ENCODE results near the gene TMEM156.

TMEM156 gene, protein sequence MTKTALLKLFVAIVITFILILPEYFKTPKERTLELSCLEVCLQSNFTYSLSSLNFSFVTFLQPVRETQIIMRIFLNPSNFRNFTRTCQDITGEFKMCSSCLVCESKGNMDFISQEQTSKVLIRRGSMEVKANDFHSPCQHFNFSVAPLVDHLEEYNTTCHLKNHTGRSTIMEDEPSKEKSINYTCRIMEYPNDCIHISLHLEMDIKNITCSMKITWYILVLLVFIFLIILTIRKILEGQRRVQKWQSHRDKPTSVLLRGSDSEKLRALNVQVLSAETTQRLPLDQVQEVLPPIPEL

DNA sequence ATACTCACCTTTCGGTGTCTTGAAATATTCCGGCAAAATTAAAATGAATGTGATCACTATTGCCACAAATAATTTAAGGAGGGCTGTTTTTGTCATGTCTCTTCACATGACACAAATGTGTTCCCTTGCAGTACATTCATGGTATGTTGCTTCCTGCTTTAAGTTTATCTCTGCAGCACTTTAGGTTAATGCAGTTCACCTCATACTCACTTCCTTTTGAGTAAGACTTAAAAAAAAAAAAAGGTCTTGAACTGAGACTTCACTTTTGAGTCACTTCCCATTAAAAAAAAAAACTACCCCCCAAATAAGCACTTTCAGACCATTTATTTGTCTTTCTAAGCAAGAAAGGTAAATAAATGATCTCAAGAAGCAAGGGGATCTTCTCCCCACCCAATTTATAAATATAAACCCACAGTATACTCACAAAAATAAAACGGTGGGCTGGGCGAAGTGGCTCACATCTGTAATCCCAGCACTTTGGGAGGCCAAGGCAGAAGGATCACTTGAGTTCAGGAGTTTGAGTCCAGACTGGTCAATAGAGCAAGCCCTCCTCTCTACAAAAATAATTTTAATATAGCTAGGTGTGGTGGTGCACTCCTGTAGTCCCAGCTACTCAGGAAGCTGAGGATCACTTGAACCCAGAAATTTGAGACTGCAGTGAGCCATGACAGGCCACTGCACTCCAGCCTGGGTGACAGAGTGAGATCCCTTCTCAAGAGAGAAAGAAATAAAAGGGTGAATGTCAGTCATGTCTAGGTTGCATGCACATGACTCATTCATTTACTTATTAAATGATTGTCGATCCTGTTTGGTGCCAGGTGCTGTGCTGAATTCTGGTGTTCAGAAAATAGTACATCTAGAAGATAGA, at the start of gene TMEM156:
Gene TMEM156 (minus strand): TSS at position 192 of the 868 bp plus-strand sequence. CDS start 96 bp downstream, at position 96.
- DNase-seq = peak; percentile 52

DNA sequence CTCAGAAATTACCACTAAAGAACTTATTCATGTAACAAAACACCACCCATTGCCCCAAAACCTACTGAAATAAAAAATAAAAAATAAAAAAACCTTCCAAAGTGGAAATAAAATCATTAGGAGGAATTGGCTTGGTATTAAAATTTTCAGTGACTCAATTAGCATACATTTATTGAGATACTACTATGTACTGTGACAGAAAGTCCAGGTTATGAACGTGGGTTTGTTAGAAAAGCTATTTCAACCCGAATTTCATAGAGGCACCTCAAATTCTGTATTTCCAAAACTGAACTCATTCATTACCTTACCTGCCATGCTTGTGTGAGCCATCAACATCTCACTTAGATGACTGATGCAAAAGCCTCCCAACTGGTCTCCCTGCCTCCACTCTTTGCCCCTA, 46.6 kb upstream of the TMEM156 start:
- no peak for DNase-seq

DNA sequence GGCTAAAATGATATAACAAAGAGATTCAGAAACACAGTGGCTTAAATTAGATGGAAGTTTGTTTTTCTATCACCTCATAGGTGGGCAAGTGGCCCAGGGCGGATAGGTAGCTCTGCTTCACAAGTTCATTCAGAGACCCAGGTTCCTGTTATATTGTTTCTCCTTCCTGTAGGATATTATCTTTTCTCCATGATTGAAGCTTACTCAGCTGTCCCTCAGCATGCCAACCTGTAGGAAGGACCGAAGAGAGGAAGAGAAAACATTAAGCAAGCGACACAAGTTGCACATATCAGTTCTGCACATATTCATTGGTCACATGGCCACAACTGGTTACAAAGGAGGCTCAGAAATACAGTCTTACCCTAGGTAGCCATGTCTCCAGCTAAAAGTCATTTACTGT, 36.7 kb upstream of the TMEM156 start:
- no peak for DNase-seq

DNA sequence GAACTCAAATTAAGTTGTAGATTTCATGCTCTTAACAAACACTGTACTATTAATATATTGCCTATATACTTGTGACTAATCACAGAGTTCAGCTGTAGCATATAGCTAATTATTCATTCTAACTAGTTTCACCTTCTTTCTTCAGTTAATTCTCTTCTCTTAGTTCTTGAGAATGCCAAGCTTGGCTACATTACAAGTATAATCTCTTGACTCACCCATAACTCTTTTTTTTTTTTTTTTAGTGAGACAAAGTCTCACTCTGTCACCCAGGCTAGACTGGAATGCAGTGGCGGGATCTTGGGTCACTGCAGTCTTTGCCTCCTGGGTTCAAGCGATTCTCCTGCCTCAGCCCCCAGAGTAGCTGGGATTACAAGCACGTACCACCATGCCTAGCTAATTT, 35.2 kb upstream of the TMEM156 start:
- DNase-seq = no peak

DNA sequence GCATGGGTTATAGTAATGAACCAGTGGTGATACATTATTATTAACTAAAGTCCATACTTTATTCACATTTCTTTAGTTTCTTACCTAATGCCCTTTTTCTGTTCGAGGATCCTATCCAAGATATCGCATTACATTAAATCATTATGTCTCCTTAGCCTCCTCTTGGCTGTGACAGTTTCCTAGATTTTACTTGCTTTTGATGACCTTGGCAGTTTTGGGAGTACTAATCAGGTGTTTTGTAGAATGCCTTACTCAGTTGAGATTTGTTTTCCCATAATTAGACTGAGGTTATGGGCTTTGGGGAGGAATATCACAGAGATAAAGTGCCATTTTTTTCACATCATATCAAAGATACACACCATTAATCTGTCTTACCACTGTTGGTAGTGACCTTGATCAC, 34.8 kb upstream of the TMEM156 start:
- DNase-seq = no peak

DNA sequence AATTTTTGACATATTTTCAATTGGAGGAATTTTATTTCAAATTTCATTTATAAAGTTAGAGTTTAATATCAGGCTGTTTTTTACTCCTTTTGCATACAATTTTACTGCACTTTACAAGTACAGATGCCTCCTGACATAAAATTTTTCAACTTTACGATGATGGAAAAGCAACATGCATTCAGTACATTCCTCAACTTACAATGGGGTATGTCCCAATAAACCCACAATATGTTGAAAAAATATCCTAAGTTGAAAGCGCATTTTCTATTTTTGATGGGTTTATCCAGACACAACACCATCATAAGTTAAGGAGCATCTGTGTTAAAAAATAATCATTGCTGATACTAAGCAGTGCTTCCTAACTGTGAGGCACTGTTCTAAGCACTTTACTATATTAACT, 34.2 kb upstream of the TMEM156 start:
- no peak for DNase-seq

DNA sequence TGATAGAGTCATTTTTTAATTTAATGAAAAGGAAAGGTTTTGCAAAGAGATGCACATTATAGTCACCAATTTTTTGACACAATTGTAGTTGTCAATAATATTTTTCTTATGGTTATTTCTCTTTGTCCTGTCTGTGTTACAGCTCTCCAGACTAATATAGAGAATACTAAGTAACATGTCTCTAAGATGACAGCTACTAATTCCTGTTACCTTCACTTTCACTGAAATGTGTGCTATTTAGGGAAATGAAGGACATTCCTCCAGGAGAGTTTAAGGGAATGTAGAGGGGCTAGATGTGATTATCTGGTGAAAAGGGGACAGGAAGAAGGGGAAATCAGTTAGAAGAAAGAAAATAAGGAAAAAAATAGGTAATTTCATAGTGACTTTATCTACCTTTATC, 31.2 kb upstream of the TMEM156 start:
- no peak for DNase-seq

DNA sequence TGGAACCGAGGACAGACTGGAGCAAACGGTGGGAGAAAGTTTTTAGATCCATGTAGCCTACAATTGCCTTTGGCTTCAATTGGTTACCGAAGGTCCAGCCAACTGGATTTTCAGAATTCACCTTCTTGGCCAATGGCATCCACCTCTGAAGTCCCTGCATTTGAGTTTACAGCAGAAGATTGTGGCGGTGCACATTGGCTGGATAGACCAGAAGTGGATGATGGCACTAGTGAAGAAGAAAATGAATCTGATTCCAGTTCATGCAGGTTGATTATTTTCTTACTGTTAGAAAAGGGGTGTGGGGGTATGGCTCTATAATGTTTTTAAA, 30.5 kb upstream of the TMEM156 start:
- no peak for DNase-seq

DNA sequence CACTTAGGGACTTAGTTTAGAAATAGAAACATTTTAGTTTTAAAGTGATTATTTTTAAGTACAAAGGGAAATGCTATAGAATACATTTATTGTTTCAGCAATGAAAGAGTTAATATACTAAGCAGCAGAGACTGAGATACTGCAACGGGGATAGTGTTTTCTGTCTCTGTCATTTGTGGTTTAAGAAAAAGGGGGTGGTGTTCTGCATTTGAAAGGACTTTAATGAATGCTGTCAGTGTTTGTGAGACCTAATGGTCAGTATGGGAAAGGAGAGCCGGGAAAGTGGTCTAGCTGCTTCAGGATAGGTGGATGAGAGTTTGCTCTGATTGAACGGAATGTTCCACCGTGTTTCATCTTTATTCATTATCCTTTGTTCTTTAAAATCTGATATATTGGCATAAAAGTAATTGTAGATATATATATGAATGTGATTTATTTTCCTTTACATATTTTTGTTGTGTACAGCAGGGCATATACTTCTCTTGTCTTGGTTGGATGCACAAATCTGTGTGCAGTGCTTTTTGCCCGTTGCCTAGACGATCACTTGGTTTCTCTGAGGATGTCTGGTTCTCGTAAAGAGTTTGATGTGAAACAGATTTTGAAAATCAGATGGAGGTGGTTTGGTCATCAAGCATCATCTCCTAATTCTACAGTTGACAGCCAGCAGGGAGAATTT, 30.0 kb upstream of the TMEM156 start, which contains the start of gene KLHL5:
Gene KLHL5 (plus strand): TSS at position 139 of the 676 bp plus-strand sequence. CDS start 421 bp downstream, at position 560.
- no peak for DNase-seq

DNA sequence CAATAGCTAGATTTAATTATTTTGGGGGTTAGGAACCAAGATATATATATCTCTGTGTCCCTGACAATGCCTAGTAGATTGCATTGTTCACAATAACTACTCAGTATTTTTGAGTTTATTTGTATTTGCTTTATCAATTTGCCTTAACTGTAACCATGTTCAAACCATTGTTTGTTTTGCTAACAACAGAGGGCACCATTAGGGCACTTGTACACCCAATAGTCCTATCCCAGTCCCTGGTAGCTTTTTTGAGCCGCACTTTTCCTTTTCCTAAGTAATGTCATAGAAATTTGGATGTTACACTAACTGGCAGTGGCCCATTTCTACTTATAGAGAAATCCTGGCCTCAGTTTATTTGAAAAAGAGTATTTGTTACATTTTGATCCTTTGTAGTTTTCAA, 29.2 kb upstream of the TMEM156 start:
- no peak for DNase-seq

DNA sequence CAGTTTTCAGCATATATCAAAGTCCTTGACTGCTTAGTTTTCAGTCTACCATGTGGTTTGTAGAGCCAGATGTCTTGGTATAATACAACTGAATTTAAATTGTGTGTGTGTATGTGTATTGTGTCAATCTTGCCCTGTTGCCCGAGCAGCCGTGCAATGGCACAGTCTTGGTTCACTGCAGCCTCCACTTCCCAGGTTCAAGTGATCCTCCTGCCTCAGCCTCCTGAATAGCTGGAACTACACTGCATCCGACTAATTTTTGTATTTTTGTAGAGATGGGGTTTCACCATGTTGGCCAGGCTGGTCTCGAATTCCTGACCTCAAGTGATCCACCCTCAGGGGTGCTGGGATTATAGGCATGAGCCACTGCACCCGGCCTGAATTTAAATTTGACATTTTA, 23.8 kb upstream of the TMEM156 start:
- no peak for DNase-seq

DNA sequence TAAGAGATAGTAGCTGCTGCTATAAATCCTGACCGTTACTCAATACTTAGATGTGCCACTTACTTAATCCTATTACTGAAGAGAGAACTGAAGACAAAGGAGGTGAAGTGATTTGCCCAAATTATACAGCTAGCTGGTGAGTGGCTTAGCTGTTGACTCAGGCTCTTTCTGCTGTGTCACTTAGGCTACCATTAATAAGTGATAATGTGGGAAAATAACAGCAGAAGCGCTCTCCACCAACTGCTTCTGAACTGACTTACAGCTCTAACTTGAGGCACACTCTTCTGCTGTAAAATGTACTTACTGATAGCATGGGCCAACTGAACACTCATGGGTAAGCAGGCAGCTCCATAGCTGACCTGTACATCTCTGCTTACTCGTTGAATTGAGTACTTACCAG, 22.3 kb upstream of the TMEM156 start:
- no peak for DNase-seq

DNA sequence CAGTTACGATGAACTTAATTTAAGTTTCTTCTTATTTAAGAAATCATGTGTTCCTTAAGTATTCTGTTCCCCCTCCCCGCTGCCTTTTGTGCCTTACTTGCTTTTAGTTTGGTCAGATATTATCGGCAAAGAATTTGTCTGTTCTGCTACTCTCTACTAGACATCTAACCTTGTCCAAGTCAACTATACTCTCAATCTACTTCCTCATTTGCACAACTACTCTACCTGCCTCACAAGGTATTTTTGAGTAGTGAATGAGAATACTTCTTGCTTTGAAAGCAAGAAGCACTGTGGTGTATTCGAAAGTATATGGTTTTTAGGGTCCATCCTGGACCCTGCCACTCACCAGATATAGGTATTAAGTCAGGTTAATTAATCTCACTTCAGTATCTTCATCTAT, 21.8 kb upstream of the TMEM156 start:
- no peak for DNase-seq

DNA sequence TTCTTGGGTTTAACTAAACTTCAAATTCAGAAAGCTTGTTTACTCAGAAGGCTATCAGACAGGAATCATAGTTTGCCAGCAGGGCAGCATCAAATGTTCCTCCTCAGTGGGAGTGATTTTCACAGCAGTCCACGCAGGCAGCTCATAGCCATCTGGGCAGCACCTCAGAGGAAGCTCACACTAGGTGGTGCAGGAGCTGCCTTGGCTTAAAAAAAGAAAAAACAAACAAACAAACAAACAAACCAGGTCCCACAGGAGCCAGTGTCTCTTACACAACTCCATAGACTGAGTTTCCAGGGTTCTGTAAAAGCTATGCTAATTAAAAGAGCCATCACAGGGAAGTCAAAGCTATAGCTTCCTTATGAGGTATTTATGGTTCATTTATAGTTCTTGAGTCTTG, 19.3 kb upstream of the TMEM156 start:
- no peak for DNase-seq

DNA sequence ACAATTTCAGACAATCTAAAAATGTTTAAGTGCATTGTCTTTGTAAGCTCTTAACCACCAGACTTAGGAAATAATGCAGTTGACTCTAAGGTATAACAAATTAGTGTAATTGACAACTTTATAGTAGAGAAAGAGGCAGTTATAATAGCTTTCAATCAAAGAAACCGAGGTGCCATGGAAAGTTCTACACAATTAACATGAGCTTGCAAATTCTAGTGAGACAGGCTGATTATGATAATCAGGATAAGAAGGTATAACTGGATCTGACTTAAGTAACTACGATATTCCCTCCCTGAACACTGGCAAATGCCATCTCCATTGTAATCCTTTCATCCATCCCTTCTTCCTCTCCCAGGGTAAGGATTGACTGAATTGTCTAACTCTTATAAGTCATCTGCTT, 18.4 kb upstream of the TMEM156 start:
- DNase-seq = no peak

DNA sequence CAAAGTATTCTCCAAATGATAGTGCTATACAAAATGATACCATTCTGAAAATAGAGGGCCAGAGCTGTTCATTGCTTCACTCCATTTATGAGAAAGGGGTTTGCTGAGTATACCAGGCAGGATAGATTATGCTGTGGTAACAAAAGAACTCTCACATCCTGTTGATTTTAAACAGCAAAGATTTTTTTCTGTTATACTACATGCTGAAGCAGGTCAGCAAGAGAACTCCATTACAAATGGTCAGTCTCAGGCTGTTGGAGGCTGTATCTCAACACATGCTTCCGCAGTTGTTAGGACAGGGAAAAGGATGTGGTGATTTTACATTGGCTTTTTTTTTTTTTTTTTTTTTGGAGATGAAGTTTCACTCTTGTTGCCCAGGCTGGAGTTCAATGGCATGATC, 16.1 kb upstream of the TMEM156 start:
- no peak for DNase-seq

DNA sequence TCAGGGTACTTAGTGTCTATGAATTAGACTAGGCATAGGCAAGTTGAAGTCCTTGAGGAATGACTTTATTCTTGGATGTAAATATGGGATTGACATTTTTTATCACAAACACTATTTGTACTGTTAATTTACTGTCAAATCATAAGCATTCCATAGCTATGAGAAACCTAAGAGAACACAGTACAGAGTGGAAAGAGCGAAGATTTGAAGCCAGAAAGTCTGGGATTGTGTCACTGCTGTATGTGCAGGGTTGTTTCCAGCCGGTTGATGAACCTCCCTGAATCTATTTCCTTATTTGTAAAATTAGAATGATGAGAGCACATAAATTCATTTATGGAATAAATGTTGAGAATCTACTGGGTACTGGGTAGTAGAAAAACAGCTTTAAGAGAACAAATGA, 15.5 kb upstream of the TMEM156 start:
- peak; percentile 45 for DNase-seq

DNA sequence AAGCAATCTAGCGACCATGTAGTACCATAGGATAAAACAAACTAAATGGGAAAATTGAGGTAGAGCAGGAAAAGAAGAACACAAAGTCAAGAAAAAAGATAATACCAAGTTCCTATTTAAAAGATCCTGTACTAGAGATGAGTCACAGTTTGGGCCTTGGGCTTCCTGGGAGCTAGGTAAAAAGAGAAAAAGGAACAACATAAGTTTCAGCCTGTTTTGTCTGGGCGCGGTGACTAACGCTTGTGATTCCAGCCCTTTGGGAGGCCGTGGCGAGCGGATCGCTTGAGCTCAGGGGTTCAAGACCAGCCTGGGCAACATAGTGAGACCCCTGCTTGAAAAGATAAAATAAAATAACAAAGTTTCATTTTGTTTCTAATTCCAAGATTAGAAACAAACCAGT, 14.0 kb upstream of the TMEM156 start:
- DNase-seq = peak; percentile 37

DNA sequence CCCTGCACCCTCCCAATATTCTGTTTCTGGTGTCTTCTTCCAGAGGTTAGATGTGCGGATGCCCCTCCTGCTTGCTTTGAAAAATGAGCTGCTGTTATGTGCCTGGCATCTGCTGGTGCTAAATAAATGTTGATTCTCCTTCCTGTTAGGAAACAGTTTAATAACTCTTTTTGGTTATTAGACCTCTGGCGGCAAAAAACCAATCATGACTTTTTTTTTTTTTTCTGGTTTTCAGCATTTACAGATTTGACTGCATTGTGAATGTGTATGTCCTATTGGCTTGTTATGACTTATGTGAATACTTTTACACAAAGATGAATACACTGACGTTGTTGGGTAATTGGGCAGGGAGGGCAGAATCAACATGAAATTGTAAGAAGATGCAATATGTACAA, 13.6 kb upstream of the TMEM156 start:
- peak; percentile 17 for DNase-seq

DNA sequence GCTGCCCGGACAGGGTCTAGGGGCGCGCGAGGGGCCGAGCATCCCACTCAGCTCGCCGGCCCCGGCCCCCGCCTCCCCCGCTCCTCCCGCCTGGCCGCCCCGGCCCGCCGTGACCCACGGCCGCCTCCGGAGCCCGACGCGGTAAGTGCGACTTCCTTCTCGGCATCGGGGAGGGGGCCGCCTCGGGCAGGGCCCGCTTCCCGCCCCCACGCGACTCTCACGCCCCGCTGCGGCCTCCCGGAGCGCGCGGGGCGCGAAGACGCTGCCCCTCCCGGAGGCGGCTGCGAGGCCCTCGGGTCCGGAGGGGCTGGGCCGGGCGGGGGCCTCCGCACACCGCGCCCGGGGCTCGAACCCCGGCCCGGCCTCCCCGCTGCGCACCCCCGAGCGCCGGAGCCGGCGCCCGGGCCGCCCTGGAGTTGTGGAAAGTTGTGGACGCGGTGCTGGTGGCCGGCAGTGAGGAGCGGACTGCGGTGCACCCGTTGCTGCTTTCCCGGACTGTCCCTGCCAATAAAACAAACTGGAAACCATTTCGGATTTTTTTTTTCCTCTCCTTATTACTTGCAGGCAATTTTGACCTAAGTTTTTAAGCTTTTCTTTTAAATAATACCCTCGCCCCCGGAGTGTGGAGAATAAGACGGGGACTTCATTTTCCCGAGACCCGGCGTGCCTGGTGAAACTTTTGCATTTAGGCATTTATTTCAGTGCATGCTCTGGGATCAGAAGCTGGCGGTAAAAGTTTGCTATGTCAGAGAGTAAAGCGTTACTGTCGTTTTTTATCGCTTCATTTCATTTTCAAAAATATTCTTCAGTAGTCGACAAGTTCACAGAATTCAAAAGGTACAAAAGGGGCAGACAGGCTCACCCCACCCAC, 13.0 kb upstream of the TMEM156 start:
- DNase-seq = peak; percentile 43

DNA sequence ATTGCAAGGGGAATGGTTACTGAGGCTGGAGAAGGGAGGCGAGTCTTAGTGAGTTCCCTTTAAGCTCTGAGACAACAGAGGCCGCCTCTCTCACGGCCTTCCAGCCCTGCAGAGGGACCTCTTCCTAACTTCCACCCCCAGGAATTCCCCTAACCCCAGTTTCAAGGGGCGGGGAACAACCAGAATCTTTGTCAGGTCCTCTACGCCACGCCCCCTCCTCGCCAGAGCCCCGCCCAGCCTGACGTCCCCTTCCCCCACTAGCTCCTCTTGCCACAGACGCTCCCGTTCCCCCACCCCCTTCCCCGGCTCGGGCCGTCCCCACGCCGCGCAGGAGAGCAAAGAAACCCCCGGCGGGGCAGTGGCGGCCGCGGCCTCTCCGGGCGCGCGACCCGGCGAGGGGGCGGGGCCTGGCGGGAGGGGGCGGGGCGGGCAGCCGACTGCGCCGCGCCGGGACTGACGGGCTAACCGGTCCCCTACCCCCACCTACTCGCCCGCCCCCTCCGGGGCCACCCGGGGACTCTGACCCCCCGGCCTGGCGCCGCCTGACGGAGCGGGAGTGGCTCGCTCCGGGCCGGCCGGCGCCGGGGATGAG, 12.3 kb upstream of the TMEM156 start:
- DNase-seq = peak; percentile 93

DNA sequence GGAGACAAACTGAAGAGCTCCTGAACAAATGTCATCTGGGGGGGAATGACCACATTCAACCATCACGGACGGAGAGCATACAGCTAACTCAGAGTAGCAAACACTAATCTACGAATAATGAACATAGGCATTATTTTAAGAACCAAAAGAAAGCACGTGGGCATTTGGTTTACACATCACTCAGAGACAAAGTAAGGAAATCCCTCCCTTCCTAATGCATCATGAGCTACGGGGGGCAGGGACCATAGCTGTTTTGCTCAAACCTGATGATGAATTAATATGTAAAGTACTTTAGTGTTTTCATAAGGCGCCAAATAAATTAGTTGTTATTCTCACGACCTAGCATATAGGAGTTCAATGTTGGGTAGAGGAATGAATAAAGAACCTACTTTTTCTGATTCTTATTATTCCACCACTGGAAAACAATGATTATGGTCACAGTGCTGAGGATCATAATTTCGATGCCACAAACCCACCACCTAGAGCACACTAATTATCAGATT, 11.7 kb upstream of the TMEM156 start:
- DNase-seq = peak; percentile 33
